Stimulated activated CD4-positive, alpha-beta T cell treated with anti-CD3 and anti-CD28 coated beads, Interleukin-1b, Interleukin-23, amount 100 ng/mL, for 4 hours (primary cell): ENCODE data around the gene MATN4.

Experiments
- DNase-seq, 2 donors: peaks; one replicate each; pipeline ENCODE4 v3.0.0-alpha.2; 2020; ENCODE audit warnings: low read depth in 2 of 2

Gene MATN4

DNA sequence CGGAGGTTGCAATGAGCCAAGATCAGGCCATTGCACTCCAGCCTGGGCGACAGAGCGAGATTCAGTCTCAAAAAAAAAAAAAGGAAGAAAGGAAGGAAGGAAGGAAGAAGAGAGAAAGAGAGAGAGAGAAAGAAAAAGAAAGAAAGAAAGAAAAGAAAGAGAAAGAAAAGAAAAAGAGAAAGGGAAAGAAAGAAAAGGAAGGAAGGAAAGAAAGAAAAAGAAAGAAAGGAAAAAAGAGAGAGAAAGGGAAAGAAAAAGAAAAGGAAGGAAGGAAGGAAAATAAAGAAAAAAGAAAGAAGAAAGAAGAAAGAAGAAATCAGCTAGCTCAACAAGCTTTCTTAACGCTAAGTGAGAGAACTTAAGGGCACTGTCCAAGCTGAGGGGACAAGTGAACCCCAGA lies 7.6 kb upstream of the MATN4 start:
- no peak for DNase-seq

GRCh38 chr20:45313943-45314342 lies 5.8 kb upstream of the MATN4 start:
- DNase-seq, result no peak

- DNase-seq, result no peak
These were observed 5.1 kb upstream of the MATN4 start for GRCh38 chr20:45313065-45313695.

GRCh38 chr20:45312241-45312640 lies 4.1 kb upstream of the MATN4 start:
- no peak for DNase-seq

GRCh38 chr20:45311589-45312211 lies 3.6 kb upstream of the MATN4 start:
- peak; percentile 48 to 67 for DNase-seq

GRCh38 chr20:45309075-45309474 lies 976 bp upstream of the MATN4 start:
- DNase-seq, result no peak

- DNase-seq, result no peak
These were observed 941 bp downstream of the MATN4 start for GRCh38 chr20:45307076-45307640.

DNA sequence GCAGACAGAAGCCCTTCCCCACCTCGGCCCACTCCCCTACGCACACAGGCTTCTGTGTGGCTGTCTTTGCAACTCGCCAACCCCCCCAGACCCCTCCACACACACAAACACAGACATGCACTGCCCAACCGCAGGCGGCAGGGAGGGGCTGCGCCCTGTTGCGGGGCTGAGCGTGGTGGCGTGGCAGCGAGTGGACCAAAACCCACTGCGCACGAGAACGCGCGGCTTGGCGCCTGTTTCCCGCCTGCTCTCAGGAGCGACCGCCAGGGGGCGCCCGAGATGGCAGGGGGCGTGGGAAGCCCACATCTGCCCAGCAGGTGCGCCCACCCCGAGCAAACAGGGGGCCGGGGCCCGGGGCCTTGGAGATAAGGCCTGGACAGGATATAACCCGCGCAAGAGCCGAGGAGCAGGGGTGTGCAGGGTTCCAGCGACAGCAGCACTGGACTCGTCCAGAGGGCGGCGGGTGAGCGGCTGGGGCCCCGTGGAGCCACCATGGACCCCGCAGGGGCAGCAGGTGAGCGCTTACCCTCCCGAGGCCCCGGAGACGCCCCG lies 1.6 kb downstream of the MATN4 start, which contains the start of gene RBPJL:
RBPJL (plus strand) TSS at position 410 of the 552 bp plus-strand sequence; CDS start at position 493, 83 bp downstream.
- peak; percentile 19 to 52 for DNase-seq

- DNase-seq, result no peak
These were observed 2.8 kb downstream of the MATN4 start for GRCh38 chr20:45305262-45305661.

- DNase-seq, result no peak
These were observed 3.6 kb downstream of the MATN4 start for GRCh38 chr20:45304464-45304999.

- no peak for DNase-seq
These were observed 4.3 kb downstream of the MATN4 start for GRCh38 chr20:45303586-45304463.

DNA sequence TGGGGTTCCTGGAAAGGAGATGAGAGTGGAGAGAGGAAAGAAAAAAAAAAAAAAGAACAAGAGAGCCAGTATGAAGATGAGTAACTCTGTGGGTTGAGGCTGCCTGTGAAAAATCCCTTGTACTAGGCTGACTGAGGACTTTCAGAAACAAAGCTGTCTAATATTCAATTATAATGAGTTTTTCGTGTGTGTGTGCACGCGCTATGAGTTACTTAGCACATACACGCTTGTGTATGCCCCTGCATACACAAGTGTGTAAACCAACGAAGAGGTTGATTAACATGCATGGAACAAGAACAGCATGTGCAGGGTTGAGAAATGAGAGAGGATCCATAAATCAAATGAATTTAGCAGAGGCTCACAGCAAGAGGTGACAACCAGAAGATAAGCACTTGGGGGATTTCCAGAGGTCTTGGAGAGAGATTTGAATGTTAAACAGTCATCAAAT lies 6.3 kb downstream of the MATN4 start:
- no peak for DNase-seq

DNA sequence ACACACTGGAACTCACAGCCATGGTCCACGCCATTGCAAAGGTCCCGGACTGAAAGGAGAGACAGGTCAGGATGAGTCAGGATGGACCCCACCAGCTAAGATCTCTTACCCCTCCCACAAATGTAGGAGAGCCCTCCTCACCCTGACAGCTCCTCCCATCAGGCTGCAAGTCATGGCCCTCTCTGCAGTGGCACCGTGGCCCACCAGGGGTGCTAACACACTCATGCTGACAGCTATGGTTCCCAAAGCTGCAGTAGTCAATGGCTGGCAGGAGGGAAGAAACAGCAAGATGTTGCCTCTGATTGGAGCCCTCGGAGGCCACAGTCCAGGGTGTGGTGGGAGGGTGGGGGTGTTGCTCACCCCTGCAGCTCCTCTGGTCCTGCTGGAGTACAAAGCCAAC lies 7.1 kb downstream of the MATN4 start:
- no peak for DNase-seq

- no peak for DNase-seq
These were observed 8.3 kb downstream of the MATN4 start for GRCh38 chr20:45299786-45300185.

- no peak for DNase-seq
These were observed 10.2 kb downstream of the MATN4 start for GRCh38 chr20:45297786-45298497.

- no peak for DNase-seq
These were observed 13.4 kb downstream of the MATN4 start for GRCh38 chr20:45294659-45295058.

- DNase-seq, result no peak
These were observed 14.1 kb downstream of the MATN4 start for GRCh38 chr20:45294003-45294368.

GRCh38 chr20:45293041-45294002 lies 14.8 kb downstream of the MATN4 start:
- DNase-seq, result peak; percentile 79 to 83

- no peak for DNase-seq
These were observed 15.8 kb downstream of the MATN4 start for GRCh38 chr20:45292343-45292742.

GRCh38 chr20:45291526-45291925 lies 16.6 kb downstream of the MATN4 start:
- DNase-seq, result no peak
